Parathyroid adenoma (tissue), 2 donors: ENCODE results near the gene AUTS2.

Source experiments
- H2AFZ ChIP-seq: fragments of 300-600 bp; sonication (generic); one replicate; pipeline ENCODE4 v1.7.0; 2017; ENCODE audit warnings: antibody characterized with exemption, mild to moderate bottlenecking
- H3K27ac ChIP-seq: fragments of 300-600 bp; sonication (generic); one replicate; pipeline ENCODE4 v1.7.0; 2017
- H3K27me3 ChIP-seq: fragments of 300-600 bp; sonication (generic); one replicate; pipeline ENCODE4 v1.7.0; 2017; ENCODE audit warnings: low read length; ENCODE audit not compliant: control insufficient read depth, insufficient read depth
- H3K36me3 ChIP-seq: fragments of 300-600 bp; sonication (generic); one replicate; pipeline ENCODE4 v1.7.0; 2017; ENCODE audit warnings: low read length; ENCODE audit not compliant: control insufficient read depth, insufficient read depth
- H3K4me1 ChIP-seq: fragments of 300-600 bp; sonication (generic); one replicate; pipeline ENCODE4 v1.7.0; 2017; ENCODE audit warnings: control low read depth
- H3K4me2 ChIP-seq: fragments of 300-600 bp; sonication (generic); one replicate; pipeline ENCODE4 v1.7.0; 2017; ENCODE audit warnings: low read length
- H3K4me3 ChIP-seq: fragments of 300-600 bp; sonication (generic); one replicate; pipeline ENCODE4 v1.7.0; 2017; ENCODE audit warnings: low read depth, low read length
- H3K79me2 ChIP-seq: fragments of 300-600 bp; sonication (generic); one replicate; pipeline ENCODE4 v1.7.0; 2017; ENCODE audit warnings: control low read depth
- H3K9ac ChIP-seq: fragments of 300-600 bp; sonication (generic); one replicate; pipeline ENCODE4 v1.7.0; 2017; ENCODE audit warnings: mild to moderate bottlenecking
- H3K9me3 ChIP-seq: fragments of 300-600 bp; sonication (generic); one replicate; pipeline ENCODE4 v1.7.0; 2017; ENCODE audit warnings: low read length; ENCODE audit not compliant: control insufficient read depth
- CTCF ChIP-seq: fragments of 300-600 bp; sonication (generic); IDR thresholded peaks from one replicate; pipeline ENCODE4 v1.7.0; 2017; ENCODE audit warnings: antibody characterized with exemption, mild to moderate bottlenecking
- donor health status: primary hyperparathyroidism.

AUTS2 gene

GRCh38 chr7:70595370-70595754 lies 997.1 kb downstream of the AUTS2 start:
- no peak for TF ChIP-seq CTCF
- Histone ChIP-seq H3K27ac (no peak overlapping the region), H3K79me2 (no peaks in the 10 kb centered on the region), H2AFZ (peak overlapping the region; percentile 33), H3K27me3 (no peaks in the 10 kb centered on the region), H3K4me2 (no peak overlapping the region), H3K9ac (no peak overlapping the region), H3K4me1 (no peaks in the 10 kb centered on the region), H3K36me3 (no peaks in the 10 kb centered on the region), H3K9me3 (no peaks in the 10 kb centered on the region), H3K4me3 (no peak overlapping the region)

DNA sequence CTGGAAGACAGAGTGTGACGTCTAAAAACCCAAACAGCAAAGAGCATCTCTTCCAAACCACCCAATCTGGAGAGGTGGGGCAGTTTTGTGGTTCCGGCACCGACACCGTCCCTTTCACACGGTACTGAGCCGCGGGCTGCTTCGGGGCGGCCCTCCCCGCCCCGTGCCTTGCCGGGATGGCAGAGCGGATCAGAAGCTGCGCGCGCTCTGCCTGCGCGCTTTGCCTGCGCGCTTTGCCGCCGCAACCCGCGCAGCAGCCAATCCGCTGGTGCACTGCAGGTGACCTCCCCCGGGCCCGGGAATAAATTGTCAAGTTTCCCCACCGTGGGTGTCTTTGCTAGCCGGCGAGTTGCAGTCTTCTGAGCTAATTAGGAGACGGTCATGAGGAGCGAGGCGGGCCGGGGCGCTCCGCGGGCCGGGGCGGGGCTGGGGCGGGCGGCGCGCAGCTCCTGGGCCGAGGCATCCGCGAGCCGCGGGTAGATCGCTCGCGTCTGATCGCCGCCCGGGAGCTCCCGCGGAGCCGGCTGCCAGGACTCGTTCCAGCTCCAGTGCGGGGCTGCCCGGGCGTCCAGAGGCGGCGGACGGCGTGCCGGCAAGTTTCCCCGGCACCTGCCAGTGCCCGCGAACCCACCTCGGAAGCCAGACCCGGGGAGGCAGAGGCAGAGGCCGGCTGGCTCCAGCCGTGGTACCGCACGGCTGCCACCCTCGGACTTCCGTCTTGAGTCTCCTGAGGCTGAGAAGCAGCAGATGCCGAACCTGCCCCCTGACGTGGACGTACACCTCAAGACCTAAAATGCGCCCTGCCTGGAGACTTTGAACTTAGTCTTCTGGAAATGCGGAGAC lies 997.7 kb downstream of the AUTS2 start:
- Histone ChIP-seq H3K79me2 (no peaks in the 10 kb centered on the region), H3K4me1 (no peaks in the 10 kb centered on the region), H3K9ac (no peak overlapping the region), H3K27ac (no peak overlapping the region), H3K4me3 (no peak overlapping the region), H2AFZ (peak overlapping the region; percentile 33), H3K36me3 (no peaks in the 10 kb centered on the region), H3K9me3 (no peaks in the 10 kb centered on the region), H3K4me2 (peak overlapping the region; percentile 63), H3K27me3 (no peaks in the 10 kb centered on the region)
- no peak for TF ChIP-seq CTCF

DNA sequence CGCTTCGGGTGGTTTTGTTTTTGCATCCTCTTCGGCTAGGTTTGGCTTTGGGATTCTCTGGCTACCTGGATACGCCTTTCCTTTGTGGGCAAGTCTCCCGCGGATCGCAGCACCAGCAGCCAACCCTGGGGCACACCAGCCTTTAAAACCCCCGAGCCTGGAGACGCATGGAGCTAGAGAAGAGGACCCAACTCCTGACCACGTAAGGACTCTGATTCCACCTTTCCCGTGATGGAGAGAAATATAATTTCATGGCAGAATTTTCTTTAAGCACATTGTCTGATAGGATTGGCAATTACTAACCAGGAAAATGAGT lies 998.3 kb downstream of the AUTS2 start:
- Histone ChIP-seq H3K27me3 (no peaks in the 10 kb centered on the region), H3K27ac (no peak overlapping the region), H3K4me3 (no peak overlapping the region), H3K79me2 (no peaks in the 10 kb centered on the region), H3K36me3 (no peaks in the 10 kb centered on the region), H2AFZ (no peak overlapping the region), H3K9me3 (no peaks in the 10 kb centered on the region), H3K9ac (no peak overlapping the region), H3K4me1 (no peaks in the 10 kb centered on the region), H3K4me2 (no peak overlapping the region)
- TF ChIP-seq CTCF = no peak

- TF ChIP-seq CTCF = no peak
- H3K27ac ChIP-seq = no peak overlapping the region
- no peaks in the 10 kb centered on the region for H3K9me3 ChIP-seq
- H3K9ac ChIP-seq = no peak overlapping the region
- H3K27me3 ChIP-seq = no peaks in the 10 kb centered on the region
- H3K4me3 ChIP-seq = no peak overlapping the region
- H3K79me2 ChIP-seq = no peaks in the 10 kb centered on the region
- H3K4me1 ChIP-seq = no peaks in the 10 kb centered on the region
- H2AFZ ChIP-seq = no peak overlapping the region
- no peaks in the 10 kb centered on the region for H3K36me3 ChIP-seq
- H3K4me2 ChIP-seq = no peak overlapping the region
Observed at GRCh38 chr7:70597066-70597465, 998.8 kb downstream of the AUTS2 start.

- Histone ChIP-seq H3K79me2 (no peaks in the 10 kb centered on the region), H3K4me1 (no peaks in the 10 kb centered on the region), H3K4me3 (no peak overlapping the region), H3K27ac (no peak overlapping the region), H3K27me3 (no peaks in the 10 kb centered on the region), H3K36me3 (no peaks in the 10 kb centered on the region), H3K4me2 (no peak overlapping the region), H2AFZ (no peak overlapping the region), H3K9ac (no peak overlapping the region), H3K9me3 (no peaks in the 10 kb centered on the region)
- TF ChIP-seq CTCF = no peak
Observed at GRCh38 chr7:70598976-70599375, 1000.7 kb downstream of the AUTS2 start.
